ENCODE results near the gene PTPRK. TPM values are rescaled to one million over a fixed set of nuclear protein-coding genes. Genes with fewer than 3 reads are reported as not detected.

The PTPRK gene
- total RNA-seq, 1 donor from 2014 or later = 1.9 TPM

DNA sequence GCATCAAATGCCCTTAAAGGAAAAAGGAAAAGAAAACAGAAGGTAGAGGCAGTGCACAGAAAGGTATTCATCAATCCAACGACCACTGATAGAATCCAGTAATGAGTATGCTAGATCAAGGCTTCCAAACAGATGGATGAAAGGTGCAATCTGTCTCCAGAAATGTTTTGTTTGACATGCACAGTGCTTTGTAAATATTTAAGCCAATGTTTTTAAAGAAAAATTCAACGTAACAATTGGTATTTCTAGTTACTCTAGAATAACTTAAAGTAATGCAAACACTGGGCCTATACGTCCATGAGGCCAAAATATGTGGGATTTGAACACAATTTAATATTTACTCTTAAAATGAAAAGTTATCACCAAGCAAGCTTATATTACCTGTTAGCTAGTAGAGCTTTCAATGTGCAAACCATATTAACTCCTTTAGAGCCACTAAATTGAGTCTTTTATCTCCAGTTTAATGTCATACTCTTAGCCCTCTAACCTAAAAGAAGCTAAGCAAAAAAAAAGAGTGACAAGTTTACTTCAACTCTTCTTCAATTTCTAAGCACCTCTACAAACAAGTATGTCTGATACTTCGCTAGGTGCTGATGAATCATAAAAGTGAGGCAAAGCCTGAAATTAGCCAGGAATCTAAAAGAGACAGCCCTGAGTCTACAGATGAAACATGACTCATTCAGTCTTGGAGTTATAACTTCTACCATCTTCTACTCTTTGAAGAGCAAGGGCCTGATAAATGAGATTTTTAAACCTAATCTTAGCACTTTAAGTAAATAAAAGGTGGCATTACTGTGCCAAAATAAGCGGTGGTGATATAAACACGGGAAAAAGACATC is 169.8 kb downstream of the PTPRK start:
- intact Hi-C loops (cut with micrococcal nuclease) = no loop called here

DNA sequence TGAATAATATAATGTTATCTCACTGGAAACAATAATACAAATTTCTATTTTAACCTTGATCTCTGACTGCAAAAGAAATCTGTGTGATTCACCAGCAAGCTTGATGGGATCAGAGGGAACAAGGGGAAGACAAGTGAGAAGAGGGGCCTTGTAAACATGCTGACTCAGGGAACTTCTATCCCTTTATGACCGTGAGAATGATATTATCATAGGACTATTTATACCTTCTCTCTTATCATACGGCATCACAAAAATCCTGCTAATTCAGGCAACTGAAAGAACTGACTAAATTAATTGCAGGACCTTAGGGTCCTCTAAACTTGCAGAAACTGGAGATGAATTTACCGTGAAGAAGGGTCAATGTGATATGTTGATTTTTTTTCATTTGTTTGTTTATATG is 173.3 kb downstream of the PTPRK start:
- intact Hi-C loops (cut with micrococcal nuclease) = no loop called here

DNA sequence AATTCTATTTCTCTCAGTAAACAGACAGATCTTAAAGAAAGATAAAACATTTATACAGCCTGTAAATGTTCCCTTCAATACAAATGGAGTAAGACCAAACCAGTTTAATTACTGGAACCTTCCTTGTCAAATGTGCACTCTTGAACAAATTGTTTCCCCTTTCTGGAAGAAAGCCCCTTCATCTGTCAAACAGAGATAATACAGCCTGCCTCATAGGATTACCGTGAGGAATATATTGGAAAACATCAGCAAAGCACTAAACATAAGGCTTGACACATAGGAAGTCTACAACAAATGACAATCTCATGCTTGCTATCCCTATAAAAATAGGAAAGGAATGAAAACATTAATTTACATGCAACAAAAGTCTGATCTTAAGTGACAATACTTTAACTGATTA is 173.8 kb downstream of the PTPRK start:
- intact Hi-C loops (cut with micrococcal nuclease) = no loop called here

DNA sequence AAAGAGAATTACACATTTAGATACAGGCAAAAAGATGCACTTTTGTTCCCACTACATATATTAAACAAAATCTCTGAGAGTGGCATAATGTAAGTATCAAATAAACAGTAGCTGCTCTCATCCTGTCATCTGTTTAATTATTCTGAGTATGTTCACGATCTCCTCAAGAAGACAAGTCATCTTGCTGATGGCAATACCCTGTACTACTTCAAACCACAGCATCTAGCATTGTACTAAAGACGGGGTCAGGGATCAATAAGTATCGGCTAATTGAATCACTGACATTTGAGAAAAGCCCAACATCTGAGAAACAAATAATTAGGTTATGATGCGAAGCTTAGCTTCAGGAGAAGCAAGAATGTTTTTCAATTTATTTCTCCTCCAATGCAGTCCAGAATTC is 175.1 kb downstream of the PTPRK start:
- intact Hi-C loops (cut with micrococcal nuclease) = no loop called here

DNA sequence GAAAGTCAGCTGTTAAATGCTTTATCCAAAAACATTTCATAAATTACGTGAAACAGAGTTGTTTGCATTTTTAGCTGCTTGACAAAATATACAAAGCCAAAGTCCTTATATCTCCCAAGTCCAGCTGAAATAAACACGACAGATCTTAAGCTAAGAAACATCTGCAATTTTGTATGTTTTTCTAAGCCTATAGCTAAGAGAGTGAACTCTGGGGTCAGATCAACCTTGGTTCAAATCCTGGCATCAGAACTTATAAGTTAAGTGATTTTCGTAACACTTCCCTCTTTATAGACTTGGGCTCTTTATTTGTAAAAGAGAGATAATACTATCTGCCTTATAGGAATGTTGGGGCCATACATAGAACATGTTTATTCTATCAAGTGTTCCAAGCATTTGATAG is 176.7 kb downstream of the PTPRK start:
- intact Hi-C loops (cut with micrococcal nuclease) = no loop called here

DNA sequence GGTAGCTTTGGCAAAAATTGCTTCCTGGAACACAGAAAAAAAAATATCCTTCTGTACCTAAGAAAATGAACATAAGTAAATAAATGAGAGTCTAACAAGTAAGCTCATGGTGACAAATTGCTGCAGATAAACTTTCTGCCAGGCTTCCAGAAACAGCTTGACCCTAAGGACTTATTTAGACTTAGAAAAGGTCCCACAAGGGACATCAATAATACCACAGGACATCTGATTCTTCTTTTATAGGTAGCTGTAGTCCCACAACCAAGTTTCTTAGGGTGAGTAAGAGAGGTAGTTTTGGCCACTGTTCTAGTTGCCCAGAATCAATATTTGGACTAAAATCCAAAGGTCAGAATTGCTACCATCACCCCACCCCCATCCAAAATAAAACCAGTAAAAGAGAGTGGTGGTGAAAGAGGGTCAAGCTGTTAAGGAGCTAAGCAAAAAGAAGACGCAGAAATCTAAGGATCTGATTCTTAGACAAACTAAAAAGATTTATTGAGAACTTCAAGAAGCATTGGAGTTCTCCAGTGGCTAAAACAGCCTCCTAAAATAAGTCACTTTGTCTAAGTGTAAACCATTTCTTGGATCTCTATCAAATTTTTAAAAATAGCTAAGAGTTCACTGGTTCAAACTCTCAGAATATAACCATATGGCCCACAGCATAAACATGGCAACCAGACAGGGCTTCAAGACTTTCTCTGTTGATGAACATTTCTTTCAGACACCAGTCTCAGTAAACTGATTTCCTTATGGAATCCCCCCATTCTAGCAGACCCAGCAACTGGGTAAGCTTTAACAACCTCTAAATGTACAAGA is 180.6 kb downstream of the PTPRK start:
- intact Hi-C loops (cut with micrococcal nuclease) = no loop called here

DNA sequence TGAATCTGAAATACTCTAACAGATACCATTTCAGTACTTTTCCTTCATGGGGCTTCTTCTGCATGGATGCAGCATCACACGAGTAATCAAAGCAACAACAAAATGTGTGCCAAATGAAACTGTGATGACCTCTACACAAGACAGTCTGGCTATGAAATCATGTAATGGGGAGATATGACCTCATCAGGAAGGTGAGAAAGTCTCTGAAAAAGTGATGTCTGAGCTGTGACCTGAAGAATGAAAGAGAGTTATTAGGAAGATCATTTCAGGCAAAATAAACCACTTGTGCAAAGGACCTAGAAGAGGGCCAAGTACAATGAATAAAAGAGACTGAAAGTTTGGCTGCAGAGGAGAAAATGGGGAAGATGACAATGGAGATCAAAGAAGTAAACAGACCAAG is 182.8 kb downstream of the PTPRK start:
- intact Hi-C loops (cut with micrococcal nuclease) = no loop called here

DNA sequence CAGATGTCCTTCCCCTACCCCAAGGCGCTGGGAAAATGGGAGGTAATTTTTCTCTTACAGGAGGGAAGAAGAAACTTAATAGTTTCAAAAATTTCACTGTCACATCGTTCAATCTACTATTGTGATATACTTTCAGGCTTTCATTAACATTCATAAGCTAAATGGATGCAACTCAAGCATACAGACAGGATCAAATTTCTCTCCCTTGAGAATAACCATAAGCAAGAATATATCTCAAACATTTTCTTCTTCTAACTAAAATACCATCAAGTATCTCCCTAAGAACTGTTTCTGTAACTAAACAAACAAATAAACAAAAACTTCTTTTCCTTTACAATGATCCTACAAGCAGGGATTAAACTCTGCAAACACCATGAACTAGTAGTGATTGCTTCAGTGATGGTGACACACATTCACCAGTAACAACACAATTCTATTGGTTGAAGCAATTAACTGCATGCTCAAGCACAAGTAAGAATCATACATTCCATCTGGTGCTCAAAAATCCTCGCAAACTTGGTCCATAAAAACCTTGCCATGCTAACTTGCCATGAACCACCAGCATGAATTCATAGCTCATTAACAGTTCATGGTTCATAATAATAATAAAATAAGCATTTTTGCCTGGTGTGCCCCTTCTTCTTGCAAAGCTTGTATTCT is 183.8 kb downstream of the PTPRK start:
- intact Hi-C loops (cut with micrococcal nuclease) = no loop called here

DNA sequence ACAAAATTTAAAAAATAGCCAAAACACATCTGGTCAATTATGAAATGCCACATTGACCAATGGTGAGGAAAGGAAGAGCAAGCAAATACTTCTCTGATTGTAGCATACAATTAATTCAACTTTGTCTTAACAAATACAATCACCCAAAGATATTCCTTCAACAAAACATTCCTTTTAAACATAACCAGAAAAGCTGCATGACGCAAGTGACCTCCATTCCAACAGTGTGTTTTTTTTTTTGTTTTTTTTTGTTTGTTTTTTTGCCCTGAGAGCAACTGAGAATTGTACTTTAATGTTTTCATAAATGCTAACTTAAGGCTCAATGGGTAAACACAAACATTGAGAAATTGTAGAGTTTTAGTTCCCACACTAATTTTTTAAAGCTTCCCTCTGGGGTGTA is 184.4 kb downstream of the PTPRK start:
- intact Hi-C loops (cut with micrococcal nuclease) = no loop called here

DNA sequence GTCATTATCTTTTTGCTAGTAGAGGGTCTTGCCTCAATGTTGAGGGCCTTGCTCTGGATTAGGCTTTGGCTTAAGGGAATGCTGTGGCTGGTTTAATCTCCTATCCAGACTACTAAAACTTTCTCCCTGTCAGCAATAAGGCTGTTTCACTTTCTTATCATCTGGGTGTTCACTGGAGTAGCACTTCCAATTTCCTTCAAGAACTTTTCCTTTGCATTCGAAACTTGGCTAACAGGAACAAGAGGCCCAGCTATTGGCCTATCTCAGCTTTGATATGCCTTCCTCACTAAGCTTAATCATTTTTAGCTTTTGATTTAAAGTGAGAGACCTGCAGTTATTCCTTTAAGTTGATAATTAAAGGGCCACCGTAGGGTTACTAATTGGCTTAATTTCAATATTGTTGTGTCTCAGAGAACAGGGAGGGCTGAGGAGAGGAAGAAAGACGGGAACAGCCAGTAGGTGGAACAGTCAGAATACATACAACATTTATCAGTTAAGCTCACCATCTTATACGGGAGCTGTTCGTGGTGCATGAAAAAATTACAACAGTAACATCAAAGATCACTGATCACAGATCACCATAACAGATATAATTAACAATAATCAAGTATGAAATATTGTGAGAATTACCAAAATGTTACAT is 186.7 kb downstream of the PTPRK start:
- intact Hi-C loops (cut with micrococcal nuclease) = no loop called here

DNA sequence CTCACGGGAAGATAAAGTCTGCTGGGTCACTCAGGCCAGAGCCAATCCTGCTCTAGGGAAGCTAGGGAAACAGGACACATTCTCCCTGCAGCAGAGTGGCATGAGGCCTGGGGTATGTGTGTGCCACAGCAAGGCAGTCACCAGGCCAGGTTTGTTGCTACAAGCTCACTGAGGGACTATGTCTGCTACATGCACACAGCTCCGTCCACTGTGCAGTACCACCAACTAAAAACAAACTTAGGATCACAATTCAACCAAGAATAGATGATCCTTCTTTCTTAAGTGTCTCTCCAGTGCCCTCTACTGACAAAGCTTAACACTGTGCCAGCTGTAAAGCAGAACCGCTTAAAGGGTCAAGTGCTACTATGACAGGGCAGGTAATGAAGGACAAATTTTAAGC is 192.5 kb downstream of the PTPRK start:
- intact Hi-C loops (cut with micrococcal nuclease) = loop anchor here (1.0 to 2.0 kb wide), 2 partner anchors 471 to 591 kb away; no protein-coding TSS in a partner anchor

DNA sequence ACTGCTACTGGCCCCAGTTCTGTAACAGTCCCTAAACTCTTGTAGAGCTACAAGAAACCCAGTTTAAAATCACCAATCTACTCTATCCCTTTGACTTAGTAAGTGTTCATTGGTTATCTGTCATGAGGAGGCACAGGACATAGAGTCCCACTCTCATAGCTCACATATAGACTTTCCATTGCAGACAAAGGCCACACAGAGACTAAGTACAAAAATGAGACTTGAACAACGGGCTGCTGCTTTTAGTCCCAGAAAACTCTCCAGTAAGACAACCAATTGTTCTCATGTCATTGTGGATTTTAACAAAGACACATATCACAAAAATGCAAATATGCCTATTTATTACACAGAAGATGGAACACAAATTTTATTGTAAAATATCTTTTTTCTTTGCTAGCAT is 197.4 kb downstream of the PTPRK start:
- intact Hi-C loops (cut with micrococcal nuclease) = no loop called here

DNA sequence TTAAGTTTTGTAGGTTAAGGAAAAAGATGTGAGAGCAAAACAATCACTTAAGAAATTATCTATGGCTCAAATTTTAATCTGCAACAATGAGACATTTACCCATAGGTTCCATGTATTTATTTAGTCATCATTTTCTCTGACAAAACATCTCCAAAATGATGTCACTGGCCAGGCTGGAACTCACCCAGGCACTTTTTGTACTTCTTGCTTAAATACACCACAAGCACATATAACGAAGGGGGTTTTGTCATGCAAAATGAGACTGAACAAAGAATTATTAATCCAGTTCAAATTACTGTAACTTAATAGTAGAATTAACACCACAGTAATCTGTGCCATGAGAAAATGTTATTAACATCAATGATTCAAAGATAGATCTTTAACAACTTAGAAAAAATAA is 200.5 kb downstream of the PTPRK start:
- intact Hi-C loops (cut with micrococcal nuclease) = no loop called here

DNA sequence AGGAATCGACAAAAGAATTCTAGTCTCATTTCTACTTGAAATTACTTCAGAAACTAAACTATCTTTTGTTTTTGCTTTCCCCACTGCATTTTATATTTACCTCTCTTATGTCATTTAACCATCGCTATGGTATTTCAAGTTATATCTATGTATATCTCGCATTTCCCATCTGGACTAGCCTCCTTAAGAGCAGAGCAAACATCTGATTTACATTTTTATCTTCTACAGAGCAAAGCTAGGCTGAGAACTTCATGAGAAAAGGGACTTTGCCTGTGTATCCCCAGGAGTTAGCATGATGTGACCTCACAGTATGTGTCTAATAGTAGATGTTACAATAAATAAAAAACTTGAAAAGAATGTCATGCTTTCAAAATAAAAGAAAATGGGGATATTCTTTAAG is 201.2 kb downstream of the PTPRK start:
- intact Hi-C loops (cut with micrococcal nuclease) = no loop called here

DNA sequence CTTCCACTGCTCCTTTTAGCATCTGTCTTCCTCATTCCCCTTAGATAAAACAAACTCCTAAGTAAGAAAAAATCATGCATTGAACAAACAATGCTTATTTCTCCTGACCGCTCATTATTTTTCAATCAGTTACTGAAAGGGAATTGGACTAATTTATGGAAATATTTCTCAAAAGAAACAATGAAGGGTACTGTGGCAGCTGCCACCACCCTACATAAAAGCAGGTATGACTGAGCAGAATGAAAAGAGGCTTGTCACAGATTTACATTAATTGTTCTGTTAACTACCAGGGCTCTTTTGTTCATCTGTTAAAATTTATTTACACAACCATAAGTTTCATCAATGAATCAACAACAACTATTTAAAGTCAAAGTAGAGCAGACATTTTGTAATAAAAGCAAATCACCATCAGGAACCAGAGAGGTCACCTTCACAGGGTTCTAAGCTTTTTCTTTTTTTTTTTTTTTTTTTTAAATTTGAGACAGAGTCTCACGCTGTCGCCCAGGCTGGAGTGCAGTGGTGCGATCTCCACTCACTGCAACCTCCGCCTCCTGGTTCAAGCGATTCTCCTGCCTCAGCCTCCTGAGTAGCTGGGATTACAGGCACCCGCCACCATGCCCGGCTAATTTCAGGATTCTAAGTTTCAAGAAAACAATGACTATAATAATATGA is 204.0 kb downstream of the PTPRK start:
- intact Hi-C loops (cut with micrococcal nuclease) = no loop called here

DNA sequence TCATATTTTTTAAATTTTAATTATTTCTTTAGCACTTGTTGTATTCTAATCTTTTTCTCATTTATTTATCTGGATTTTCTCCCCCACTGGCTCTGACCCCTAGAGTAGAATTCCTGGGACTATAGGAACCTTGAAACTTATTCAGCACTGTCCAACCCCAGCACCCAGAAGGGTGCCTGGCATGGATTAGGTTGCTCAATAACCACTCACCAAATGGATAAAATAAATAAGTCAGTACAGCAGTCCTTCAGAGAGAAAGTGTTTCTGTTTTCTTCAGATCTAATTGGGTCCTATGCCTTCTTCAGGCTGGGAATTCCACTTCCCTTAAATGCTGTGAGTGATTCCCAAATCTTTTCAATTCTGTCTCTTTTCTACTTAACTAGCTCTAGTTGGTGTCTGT is 206.2 kb downstream of the PTPRK start:
- intact Hi-C loops (cut with micrococcal nuclease) = no loop called here

DNA sequence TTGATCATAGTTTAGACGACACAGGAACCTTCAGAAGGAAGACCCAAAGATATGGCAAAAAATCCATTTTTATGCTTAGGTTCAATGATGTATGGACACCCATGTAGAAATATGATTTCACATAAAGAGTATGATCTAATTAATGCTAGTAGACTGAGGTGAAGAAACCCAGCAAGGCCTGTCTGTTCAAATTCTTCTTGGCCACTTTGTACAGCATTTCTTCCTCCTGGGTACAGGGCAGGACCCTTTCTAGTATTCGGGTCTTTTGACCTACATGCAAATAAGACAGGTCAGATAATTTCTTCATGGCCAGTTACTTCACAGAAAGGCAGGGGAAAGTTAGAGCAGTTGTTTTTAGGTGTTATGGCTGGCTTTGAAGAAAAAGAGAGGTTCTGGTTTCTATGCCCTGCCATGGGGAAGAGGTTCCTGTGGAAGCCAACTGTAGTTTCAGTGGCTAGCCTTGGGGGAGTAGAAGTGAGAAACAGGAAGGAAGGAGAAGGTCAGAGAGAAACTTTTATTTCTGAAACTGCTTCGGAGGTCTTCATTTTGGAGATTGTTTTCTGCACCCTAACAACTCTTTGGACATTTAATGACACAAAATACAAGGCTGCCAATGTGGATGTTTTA is 208.3 kb downstream of the PTPRK start:
- intact Hi-C loops (cut with micrococcal nuclease) = no loop called here

DNA sequence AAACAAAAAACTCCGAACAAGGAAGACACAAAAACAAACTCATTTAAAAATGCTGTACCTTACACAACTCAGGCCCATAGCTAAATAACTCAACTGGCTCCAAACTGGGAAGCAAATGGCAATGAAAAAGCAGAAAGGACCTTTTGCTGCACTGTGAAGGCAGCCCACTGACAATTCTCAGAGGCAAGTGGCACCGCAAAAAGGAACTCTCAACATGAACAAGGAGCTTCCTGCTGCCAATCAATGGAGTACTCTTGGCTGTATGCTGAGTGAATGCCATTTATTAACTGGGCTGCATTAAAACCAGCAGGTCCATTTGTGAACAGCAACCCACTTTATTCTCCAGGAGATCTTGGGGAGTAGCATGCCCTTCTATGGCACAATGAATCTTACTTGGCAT is 209.9 kb downstream of the PTPRK start:
- intact Hi-C loops (cut with micrococcal nuclease) = no loop called here

DNA sequence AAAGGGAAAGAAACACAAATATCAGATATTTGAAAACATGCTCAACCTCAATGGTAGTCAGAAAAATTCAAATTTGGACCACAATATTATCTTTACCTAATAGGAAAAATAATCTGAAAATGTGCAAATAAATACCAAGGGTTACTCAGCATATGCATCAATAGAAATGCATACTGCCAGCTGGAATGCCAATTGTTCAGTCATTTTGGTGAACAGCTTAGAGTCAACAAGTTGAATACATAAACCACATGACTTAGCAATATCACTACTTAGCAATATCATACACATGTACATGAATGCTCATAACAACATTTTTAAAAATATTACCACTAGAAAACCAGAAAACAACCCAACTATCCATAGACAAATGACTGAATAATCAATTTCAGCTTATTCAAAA is 212.7 kb downstream of the PTPRK start:
- intact Hi-C loops (cut with micrococcal nuclease) = no loop called here

DNA sequence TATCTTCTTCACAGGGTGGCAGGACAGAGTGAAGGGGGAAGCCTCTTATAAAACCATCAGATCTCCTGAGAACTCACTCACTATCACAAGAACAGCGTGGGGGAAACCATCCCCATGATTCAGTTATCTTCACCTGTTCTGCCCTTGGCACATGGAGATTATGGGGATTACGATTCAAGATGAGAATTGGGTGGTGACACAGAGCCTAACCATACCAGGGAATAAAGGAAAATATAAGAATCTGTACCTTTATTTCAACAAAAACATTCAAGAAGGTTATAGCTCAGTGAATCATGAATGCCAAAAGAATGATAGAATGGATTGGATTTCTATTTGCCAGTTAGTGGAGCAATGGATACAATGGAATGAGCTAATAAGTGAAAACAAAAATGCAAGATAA is 214.4 kb downstream of the PTPRK start:
- intact Hi-C loops (cut with micrococcal nuclease) = no loop called here

DNA sequence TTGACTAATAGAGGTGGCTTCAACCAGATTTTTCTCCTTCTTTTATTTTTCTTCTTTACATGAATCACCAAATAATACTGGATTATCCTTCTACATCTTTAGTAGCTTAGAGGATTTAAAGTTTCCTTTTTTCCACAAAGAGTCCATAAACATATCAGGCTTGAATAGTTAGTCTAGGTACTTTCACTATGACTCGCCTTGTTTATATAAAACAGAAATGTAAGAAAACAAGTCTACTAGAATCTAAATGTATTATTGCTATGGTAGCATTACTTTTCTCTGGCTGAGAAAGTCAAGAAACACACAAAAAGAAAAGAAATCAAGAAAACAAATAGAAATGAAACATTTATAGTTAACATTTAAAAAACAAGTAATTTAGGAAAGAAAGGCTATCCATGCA is 215.2 kb downstream of the PTPRK start:
- intact Hi-C loops (cut with micrococcal nuclease) = no loop called here
